Fibroblast of lung (primary cell): ENCODE measurements around the gene HMGN4.

Experiments used
- EZH2 ChIP-seq: IDR thresholded peaks from 2 replicates; pipeline ENCODE4 v1.5.1; 2012; ENCODE audit warnings: low read length, control low read depth, mild to moderate bottlenecking; ENCODE audit errors: missing control alignments
- TF ChIP-seq, protein P1 (sequence below), 2 donors: IDR thresholded peaks in 1 of 2; conservative IDR thresholded peaks in 1 of 2; 1 replicate in 1 of 2; 2 replicates in 1 of 2; pipeline ENCODE4 v1.5.1; 2011 to 2012; ENCODE audit warnings: low read length in 2 of 2, control low read depth in 1 of 2, inconsistent platforms in 1 of 2, low read depth in 1 of 2, mild to moderate bottlenecking in 1 of 2

GRCh38 chr6:26594131-26594498 is 55.9 kb downstream of the HMGN4 start:
- TF ChIP-seq, protein P1, sequence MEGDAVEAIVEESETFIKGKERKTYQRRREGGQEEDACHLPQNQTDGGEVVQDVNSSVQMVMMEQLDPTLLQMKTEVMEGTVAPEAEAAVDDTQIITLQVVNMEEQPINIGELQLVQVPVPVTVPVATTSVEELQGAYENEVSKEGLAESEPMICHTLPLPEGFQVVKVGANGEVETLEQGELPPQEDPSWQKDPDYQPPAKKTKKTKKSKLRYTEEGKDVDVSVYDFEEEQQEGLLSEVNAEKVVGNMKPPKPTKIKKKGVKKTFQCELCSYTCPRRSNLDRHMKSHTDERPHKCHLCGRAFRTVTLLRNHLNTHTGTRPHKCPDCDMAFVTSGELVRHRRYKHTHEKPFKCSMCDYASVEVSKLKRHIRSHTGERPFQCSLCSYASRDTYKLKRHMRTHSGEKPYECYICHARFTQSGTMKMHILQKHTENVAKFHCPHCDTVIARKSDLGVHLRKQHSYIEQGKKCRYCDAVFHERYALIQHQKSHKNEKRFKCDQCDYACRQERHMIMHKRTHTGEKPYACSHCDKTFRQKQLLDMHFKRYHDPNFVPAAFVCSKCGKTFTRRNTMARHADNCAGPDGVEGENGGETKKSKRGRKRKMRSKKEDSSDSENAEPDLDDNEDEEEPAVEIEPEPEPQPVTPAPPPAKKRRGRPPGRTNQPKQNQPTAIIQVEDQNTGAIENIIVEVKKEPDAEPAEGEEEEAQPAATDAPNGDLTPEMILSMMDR (conservative IDR thresholded peaks at IDR 0.05 in 1 of 2, IDR thresholded peaks at IDR 0.05 in 1 of 2; ENCODE audit: low read depth in 1 of 2, low read length in 2 of 2) = no peak
- no peak for TF ChIP-seq EZH2
